ENCODE measurements around the gene MAST4. TPM values are rescaled to one million over a fixed set of nuclear protein-coding genes. Genes with fewer than 3 reads are reported as not detected.

MAST4 gene
- polyA plus RNA-seq, 1 donor (not counting 4 experiments of a cell fraction or from before 2014, with no cell fraction given), result 19.8 TPM

DNA sequence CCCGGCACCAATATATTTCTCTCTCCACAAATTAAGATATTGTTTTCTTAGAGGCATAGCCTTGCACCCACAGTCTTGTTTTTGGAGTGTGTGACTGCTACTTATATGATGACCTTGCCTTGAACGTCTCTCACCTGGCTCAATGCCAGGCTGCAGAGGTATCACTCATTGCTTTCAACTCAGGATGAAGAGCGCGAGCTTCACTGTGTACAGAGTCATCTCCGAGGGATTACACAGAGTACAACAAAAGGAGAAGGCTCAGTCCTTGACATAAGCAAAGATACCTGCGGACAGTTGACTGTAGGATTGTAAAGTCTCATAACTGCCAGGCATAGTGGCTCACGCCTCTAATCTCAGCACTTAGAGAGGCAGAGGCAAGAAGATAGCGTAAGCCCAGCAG, 546.6 kb downstream of the MAST4 start:
- H3K4me1 ChIP-seq (ENCODE audit: control insufficient read depth, extremely low read depth, insufficient read depth, low read length), result no peaks in the 10 kb centered on the region
- no peak for FAIRE-seq
- H2AFZ ChIP-seq (ENCODE audit: control insufficient read depth, low read length), result no peak overlapping the region
- H3K9me1 ChIP-seq (ENCODE audit: control insufficient read depth, extremely low read depth, insufficient read depth, low read length), result no peaks in the 10 kb centered on the region
- dilution Hi-C loops (cut with MboI; ENCODE audit: extremely low pct_ligation_motif_present, low sequenced_read_pairs), result no loop called here
- H3K79me2 ChIP-seq (ENCODE audit: control insufficient read depth, insufficient read depth, low read length), result no peaks in the 10 kb centered on the region
- H3K27ac ChIP-seq (ENCODE audit: control insufficient read depth, insufficient read depth, low read length), result no peak overlapping the region
- DNase-seq (ENCODE audit: low read depth, low spot score), result no peak
- no peaks in the 10 kb centered on the region for H3K27me3 ChIP-seq (ENCODE audit: control insufficient read depth, extremely low read depth, insufficient read depth, low read length)
- peaks cover 26 to 48% of the 10 kb centered on the region in 2 experiments for H3K36me3 ChIP-seq (ENCODE audit: control insufficient read depth in 2 of 2, extremely low read depth in 1 of 2, insufficient read depth in 2 of 2, low read length in 2 of 2)
- TF ChIP-seq, protein P1, sequence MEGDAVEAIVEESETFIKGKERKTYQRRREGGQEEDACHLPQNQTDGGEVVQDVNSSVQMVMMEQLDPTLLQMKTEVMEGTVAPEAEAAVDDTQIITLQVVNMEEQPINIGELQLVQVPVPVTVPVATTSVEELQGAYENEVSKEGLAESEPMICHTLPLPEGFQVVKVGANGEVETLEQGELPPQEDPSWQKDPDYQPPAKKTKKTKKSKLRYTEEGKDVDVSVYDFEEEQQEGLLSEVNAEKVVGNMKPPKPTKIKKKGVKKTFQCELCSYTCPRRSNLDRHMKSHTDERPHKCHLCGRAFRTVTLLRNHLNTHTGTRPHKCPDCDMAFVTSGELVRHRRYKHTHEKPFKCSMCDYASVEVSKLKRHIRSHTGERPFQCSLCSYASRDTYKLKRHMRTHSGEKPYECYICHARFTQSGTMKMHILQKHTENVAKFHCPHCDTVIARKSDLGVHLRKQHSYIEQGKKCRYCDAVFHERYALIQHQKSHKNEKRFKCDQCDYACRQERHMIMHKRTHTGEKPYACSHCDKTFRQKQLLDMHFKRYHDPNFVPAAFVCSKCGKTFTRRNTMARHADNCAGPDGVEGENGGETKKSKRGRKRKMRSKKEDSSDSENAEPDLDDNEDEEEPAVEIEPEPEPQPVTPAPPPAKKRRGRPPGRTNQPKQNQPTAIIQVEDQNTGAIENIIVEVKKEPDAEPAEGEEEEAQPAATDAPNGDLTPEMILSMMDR (optimal IDR thresholded peaks at IDR 0.05 in 1 of 3, IDR thresholded peaks at IDR 0.05 in 1 of 3, conservative IDR thresholded peaks at IDR 0.05 in 1 of 3; ENCODE audit: extremely low read depth in 1 of 3, insufficient read depth in 2 of 3, low read length in 3 of 3), result no peak
- TF ChIP-seq EZH2 (IDR thresholded peaks at IDR 0.05; ENCODE audit: low read length), result no peak
- H3K9ac ChIP-seq (ENCODE audit: control insufficient read depth, extremely low read depth, insufficient read depth, low read length), result no peak overlapping the region
- no peak overlapping the region for H3K4me2 ChIP-seq (ENCODE audit: control insufficient read depth, extremely low read depth, insufficient read depth, low read depth, low read length)
- H3K9me3 ChIP-seq (ENCODE audit: control insufficient read depth, low read depth, low read length), result no peaks in the 10 kb centered on the region
- no peak overlapping the region for H3K4me3 ChIP-seq (ENCODE audit: control insufficient read depth in 2 of 3, extremely low read depth in 1 of 3, insufficient read depth in 2 of 3, low read depth in 1 of 3, low read length in 3 of 3)
- no peaks in the 10 kb centered on the region for H4K20me1 ChIP-seq (ENCODE audit: control insufficient read depth, extremely low read depth, insufficient read depth, low read length)

DNA sequence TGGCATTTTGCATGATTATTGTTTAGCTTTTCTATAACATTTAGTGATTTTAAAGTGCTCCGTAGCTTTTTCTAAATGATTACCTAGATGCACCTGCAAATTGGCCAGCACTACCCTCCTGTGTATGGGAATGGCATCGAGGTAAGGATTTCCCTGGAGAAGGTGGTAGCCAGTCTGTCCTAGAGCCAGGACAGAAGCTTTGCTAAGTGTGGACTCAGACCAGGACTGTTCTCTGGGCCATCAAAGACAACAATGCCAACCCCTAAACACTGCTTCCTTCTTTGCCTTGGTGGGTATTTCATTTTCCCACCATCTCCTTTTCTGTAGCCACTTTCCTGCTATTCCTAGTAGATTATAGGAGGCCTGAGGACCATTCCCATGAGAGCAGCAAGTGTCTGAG, 547.4 kb downstream of the MAST4 start:
- Histone ChIP-seq H3K4me1 (ENCODE audit: control insufficient read depth, extremely low read depth, insufficient read depth, low read length) (no peaks in the 10 kb centered on the region), H3K9me3 (ENCODE audit: control insufficient read depth, low read depth, low read length) (no peaks in the 10 kb centered on the region), H3K4me2 (ENCODE audit: control insufficient read depth, extremely low read depth, insufficient read depth, low read depth, low read length) (no peak overlapping the region), H3K27me3 (ENCODE audit: control insufficient read depth, extremely low read depth, insufficient read depth, low read length) (no peaks in the 10 kb centered on the region), H2AFZ (ENCODE audit: control insufficient read depth, low read length) (no peak overlapping the region), H3K4me3 (ENCODE audit: control insufficient read depth in 2 of 3, extremely low read depth in 1 of 3, insufficient read depth in 2 of 3, low read depth in 1 of 3, low read length in 3 of 3) (no peak overlapping the region), H3K36me3 (ENCODE audit: control insufficient read depth in 2 of 2, extremely low read depth in 1 of 2, insufficient read depth in 2 of 2, low read length in 2 of 2) (peaks cover 25 to 56% of the 10 kb centered on the region in 2 experiments), H3K9me1 (ENCODE audit: control insufficient read depth, extremely low read depth, insufficient read depth, low read length) (no peaks in the 10 kb centered on the region), H3K27ac (ENCODE audit: control insufficient read depth, insufficient read depth, low read length) (no peak overlapping the region), H3K79me2 (ENCODE audit: control insufficient read depth, insufficient read depth, low read length) (no peaks in the 10 kb centered on the region), H3K9ac (ENCODE audit: control insufficient read depth, extremely low read depth, insufficient read depth, low read length) (no peak overlapping the region), H4K20me1 (ENCODE audit: control insufficient read depth, extremely low read depth, insufficient read depth, low read length) (no peaks in the 10 kb centered on the region)
- no peak for DNase-seq (ENCODE audit: low read depth, low spot score)
- no peak for FAIRE-seq
- TF ChIP-seq, protein P1 (optimal IDR thresholded peaks at IDR 0.05 in 1 of 3, IDR thresholded peaks at IDR 0.05 in 1 of 3, conservative IDR thresholded peaks at IDR 0.05 in 1 of 3; ENCODE audit: extremely low read depth in 1 of 3, insufficient read depth in 2 of 3, low read length in 3 of 3), result no peak
- TF ChIP-seq EZH2 (IDR thresholded peaks at IDR 0.05; ENCODE audit: low read length), result no peak
- dilution Hi-C loops (cut with MboI; ENCODE audit: extremely low pct_ligation_motif_present, low sequenced_read_pairs), result no loop called here

All from keratinocyte (primary cell).